ENCODE measurements around the gene TAS2R38. TPM values are rescaled to one million over a fixed set of nuclear protein-coding genes. Genes with fewer than 3 reads are reported as not detected.

The TAS2R38 gene
- total and polyA plus RNA-seq, 12 donors = not detected

DNA sequence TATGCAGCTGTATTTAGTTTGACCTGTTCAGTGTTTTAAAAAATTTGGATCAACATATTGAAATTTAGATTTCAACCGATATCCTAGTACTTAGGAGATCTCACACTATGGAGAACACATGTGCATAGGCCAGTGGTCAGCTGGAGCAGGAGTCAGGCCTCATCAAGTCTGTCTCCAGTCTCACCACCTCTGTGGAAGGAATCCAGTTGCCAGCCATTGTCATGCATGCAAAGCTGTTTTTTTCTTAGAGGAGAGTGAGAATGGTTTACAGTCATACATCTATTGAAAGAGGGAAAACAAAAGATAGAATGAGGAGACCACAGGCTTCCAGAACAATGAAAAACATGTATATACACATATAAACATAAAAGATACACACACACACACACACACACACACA, 19.2 kb downstream of the TAS2R38 start:
- Histone ChIP-seq H3K9me3 (no peaks in the 10 kb centered on the region), H3K36me3 (no peaks in the 10 kb centered on the region), H3K27ac (no peak overlapping the region), H3K4me1 (peaks cover 0 to 13% (median 0%) of the 10 kb centered on the region in 9 donors), H3K27me3 (no peaks in the 10 kb centered on the region), H3K4me3 (no peak overlapping the region)
- intact Hi-C loops (cut with DNase I) = no loop called here
- DNase-seq = no peak
- TF ChIP-seq, protein P1, sequence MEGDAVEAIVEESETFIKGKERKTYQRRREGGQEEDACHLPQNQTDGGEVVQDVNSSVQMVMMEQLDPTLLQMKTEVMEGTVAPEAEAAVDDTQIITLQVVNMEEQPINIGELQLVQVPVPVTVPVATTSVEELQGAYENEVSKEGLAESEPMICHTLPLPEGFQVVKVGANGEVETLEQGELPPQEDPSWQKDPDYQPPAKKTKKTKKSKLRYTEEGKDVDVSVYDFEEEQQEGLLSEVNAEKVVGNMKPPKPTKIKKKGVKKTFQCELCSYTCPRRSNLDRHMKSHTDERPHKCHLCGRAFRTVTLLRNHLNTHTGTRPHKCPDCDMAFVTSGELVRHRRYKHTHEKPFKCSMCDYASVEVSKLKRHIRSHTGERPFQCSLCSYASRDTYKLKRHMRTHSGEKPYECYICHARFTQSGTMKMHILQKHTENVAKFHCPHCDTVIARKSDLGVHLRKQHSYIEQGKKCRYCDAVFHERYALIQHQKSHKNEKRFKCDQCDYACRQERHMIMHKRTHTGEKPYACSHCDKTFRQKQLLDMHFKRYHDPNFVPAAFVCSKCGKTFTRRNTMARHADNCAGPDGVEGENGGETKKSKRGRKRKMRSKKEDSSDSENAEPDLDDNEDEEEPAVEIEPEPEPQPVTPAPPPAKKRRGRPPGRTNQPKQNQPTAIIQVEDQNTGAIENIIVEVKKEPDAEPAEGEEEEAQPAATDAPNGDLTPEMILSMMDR (IDR thresholded peaks at IDR 0.05) = no peak
- WGBS, 2 donors = 71 to 91% methylated on average over 1 of the region's 1 CpG
- no peak for ATAC-seq

DNA sequence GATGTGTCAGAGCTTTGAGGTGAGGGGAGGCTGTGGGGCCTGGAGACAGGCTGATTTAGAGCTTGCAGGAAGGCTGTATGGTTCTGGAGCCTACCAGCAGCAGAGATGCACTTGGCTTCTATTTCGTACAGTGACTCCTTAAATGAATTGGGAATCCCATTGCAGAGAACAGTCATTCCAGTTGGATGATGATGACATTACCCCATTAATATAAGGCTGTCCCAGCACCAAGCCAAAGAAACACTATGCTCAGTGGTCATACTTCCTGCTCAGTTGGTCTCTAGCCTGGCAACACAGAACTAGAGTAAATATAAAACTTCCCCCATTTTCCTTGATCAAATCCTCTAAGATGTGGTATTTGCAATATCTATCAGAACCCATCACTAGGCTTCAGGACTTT, 21.1 kb downstream of the TAS2R38 start:
- DNase-seq = no peak
- WGBS, 2 donors = 74 to 88% methylated on average over 1 of the region's 1 CpG
- Histone ChIP-seq H3K9me3 (no peaks in the 10 kb centered on the region), H3K4me1 (peaks cover 0 to 17% (median 0%) of the 10 kb centered on the region in 9 donors), H3K4me3 (no peak overlapping the region), H3K27me3 (no peaks in the 10 kb centered on the region), H3K27ac (no peak overlapping the region), H3K36me3 (no peaks in the 10 kb centered on the region)
- ATAC-seq = no peak
- TF ChIP-seq, protein P1 (IDR thresholded peaks at IDR 0.05) = no peak
- intact Hi-C loops (cut with DNase I) = no loop called here

DNA sequence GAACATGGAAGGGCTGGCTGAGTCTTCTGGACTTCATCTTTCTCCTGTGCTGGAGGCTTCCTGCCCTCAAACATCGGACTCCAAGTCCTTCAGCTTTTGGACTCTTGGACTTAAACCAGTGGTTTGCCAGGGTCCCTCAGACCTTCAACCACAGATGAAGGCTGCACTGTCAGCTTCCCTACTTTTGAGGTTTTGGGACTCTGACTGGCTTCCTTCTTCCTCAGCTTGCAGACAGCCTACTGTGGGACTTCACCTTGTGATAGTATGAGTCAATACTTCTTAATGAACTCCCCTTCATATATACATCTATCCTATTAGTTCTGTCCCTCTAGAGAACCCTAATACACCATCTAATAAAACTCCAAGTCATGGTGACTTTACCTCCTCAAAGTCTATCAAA, 22.8 kb downstream of the TAS2R38 start:
- no peak for ATAC-seq
- H3K27me3 ChIP-seq = no peaks in the 10 kb centered on the region
- H3K9me3 ChIP-seq = no peaks in the 10 kb centered on the region
- no peak for DNase-seq
- WGBS, 2 donors = 88 to 95% methylated on average over 1 of the region's 1 CpG
- H3K4me1 ChIP-seq = peaks cover 0 to 16% (median 0%) of the 10 kb centered on the region in 9 donors
- no peak overlapping the region for H3K27ac ChIP-seq
- H3K36me3 ChIP-seq = no peaks in the 10 kb centered on the region
- intact Hi-C loops (cut with DNase I) = no loop called here
- TF ChIP-seq, protein P1 (IDR thresholded peaks at IDR 0.05) = no peak
- no peak overlapping the region for H3K4me3 ChIP-seq

DNA sequence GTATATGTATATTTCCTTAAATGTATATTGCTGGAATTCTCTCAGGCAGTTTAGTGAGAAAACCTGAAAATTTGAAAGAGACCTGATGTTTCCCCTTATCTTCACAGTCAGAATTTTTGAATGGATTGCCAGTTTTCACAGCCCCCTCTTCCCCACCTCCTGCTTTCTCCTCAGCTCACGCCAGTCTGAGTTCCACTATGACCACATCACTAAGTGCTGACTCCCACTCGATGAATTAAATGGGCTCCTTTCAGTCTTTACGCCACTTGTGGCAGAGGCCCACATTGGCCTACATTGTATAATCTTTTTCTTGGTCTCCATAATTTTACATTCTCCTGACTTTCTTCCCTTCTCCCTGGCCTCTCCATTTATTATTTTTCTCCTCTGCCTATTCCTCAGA, 23.7 kb downstream of the TAS2R38 start:
- Histone ChIP-seq H3K36me3 (no peaks in the 10 kb centered on the region), H3K27ac (no peak overlapping the region), H3K27me3 (no peaks in the 10 kb centered on the region), H3K4me3 (no peak overlapping the region), H3K9me3 (no peaks in the 10 kb centered on the region), H3K4me1 (peaks cover 0 to 19% (median 0%) of the 10 kb centered on the region in 9 donors)
- 72 to 78% methylated on average over 3 of the region's 3 CpGs for WGBS, 2 donors
- DNase-seq = no peak
- ATAC-seq = no peak
- intact Hi-C loops (cut with DNase I) = no loop called here
- TF ChIP-seq, protein P1 (IDR thresholded peaks at IDR 0.05) = no peak
